GM12891 (cell line): ENCODE data around the gene CKAP5.

ENCODE experiments used
- POLR2A ChIP-seq: IDR thresholded peaks from 2 replicates; pipeline ENCODE4 v1.6.1; 2011; ENCODE audit warnings: low read depth, low read length, control low read depth
- POLR2AphosphoS5 ChIP-seq: IDR thresholded peaks from 2 replicates; pipeline ENCODE4 v1.6.1; 2011; ENCODE audit warnings: low read depth, low read length, control low read depth

GRCh38 chr11:46743043-46743442 lies 103.0 kb downstream of the CKAP5 start:
- TF ChIP-seq POLR2A (no peak), POLR2AphosphoS5 (no peak)
